GM12878 (cell line): ENCODE results near the gene NUMA1. TPM values are rescaled to one million over a fixed set of nuclear protein-coding genes. Genes with fewer than 3 reads are reported as not detected.

ENCODE experiments used
- ATAC-seq: fragments of 200-7000 bp; cut with Tn5 transposase; 3 replicates; pipeline ENCODE4 v1.9.1; 2020; ENCODE audit warnings: mild to moderate bottlenecking, moderate library complexity
- BruUV-seq: library from RNA; stranded (reverse); fragments of 400-500 nt; replicated peaks from 2 replicates; lab custom pipeline; 2021; lab: Mats Ljungman, UMichigan
- CTCF ChIA-PET: fragments of 300-600 bp; sonication (Branson Sonifier 250); formaldehyde crosslinking; extraction: SDS; loops from one replicate; lab custom pipeline; 2021; ENCODE audit warnings: inconsistent platforms; lab: Yijun Ruan, JAX
- POLR2A ChIA-PET: fragments of 350-600 bp; formaldehyde crosslinking; extraction: SDS; loops from one replicate; lab custom pipeline; 2021; ENCODE audit warnings: inconsistent platforms; lab: Charles Lee
- RAD21 ChIA-PET: fragments of 300-600 bp; sonication (Branson Sonifier 250); formaldehyde crosslinking; loops from one replicate; lab custom pipeline; 2023; ENCODE audit warnings: antibody characterized with exemption; ENCODE audit not compliant: unreplicated experiment; lab: Charles Lee
- SMC1A ChIA-PET: fragments of 300-600 bp; sonication (Branson Sonifier 250); formaldehyde crosslinking; loops from one replicate; lab custom pipeline; 2023; ENCODE audit not compliant: unreplicated experiment, uncharacterized antibody; lab: Charles Lee
- DNase-seq: peaks from one replicate; pipeline ENCODE4 v3.0.0-alpha.2; 2011; ENCODE audit warnings: low read depth, low spot score
- FAIRE-seq: peaks from 3 replicates; lab custom pipeline; 2011; peaks lifted over from hg19 to GRCh38; lab: Jason Lieb, UNC
- H2AFZ ChIP-seq: 2 replicates; pipeline ENCODE4 v1.6.0; 2011; ENCODE audit warnings: low read depth, low read length, control low read depth; ENCODE audit not compliant: control insufficient read depth
- H3K27ac ChIP-seq: 2 replicates; pipeline ENCODE4 v1.5.1; 2011; ENCODE audit warnings: control low read depth; ENCODE audit not compliant: control insufficient read depth, insufficient read depth
- H3K27me3 ChIP-seq, 2 experiments: replicated peaks in 1 of 2; 2 replicates each; pipeline versions ENCODE4 v1.6.0 to v1.6.1; 2011; ENCODE audit warnings: low read length in 1 of 2; ENCODE audit not compliant: control insufficient read depth in 2 of 2, insufficient read depth in 2 of 2
- H3K36me3 ChIP-seq, 2 experiments: 2 replicates each; pipeline ENCODE4 v1.5.1; 2011; ENCODE audit warnings: low read length in 1 of 2; ENCODE audit not compliant: control insufficient read depth in 2 of 2, insufficient read depth in 2 of 2
- H3K4me1 ChIP-seq: 2 replicates; pipeline ENCODE4 v1.6.1; 2011; ENCODE audit warnings: mild to moderate bottlenecking, low read length, moderate library complexity, mixed read lengths; ENCODE audit not compliant: control insufficient read depth, insufficient read depth
- H3K4me2 ChIP-seq: 2 replicates; pipeline ENCODE4 v1.6.0; 2011; ENCODE audit warnings: control low read depth; ENCODE audit not compliant: control insufficient read depth, insufficient read depth
- H3K4me3 ChIP-seq: fragments of 200-600 bp; sonication (generic); 2 replicates; pipeline ENCODE4 v1.5.1; 2016
- H3K79me2 ChIP-seq: 2 replicates; pipeline ENCODE4 v1.6.0; 2011; ENCODE audit warnings: low read length; ENCODE audit not compliant: control insufficient read depth, insufficient read depth
- H3K9ac ChIP-seq: 2 replicates; pipeline ENCODE4 v1.8.0; 2011; ENCODE audit warnings: low read length, control low read depth, mixed read lengths; ENCODE audit not compliant: control insufficient read depth, insufficient read depth
- H3K9me3 ChIP-seq: replicated peaks from 3 replicates; pipeline ENCODE4 v1.5.1; 2011; ENCODE audit warnings: mild to moderate bottlenecking, low read length; ENCODE audit not compliant: control insufficient read depth, insufficient read depth
- H4K20me1 ChIP-seq: 2 replicates; pipeline ENCODE4 v1.6.0; 2011; ENCODE audit not compliant: control insufficient read depth, insufficient read depth
- CREM ChIP-seq: IDR thresholded peaks from 2 replicates; pipeline ENCODE4 v1.6.1; 2014; ENCODE audit warnings: antibody characterized with exemption, low read depth
- MEF2B ChIP-seq: fragments of 450-650 bp; IDR thresholded peaks from 2 replicates; pipeline ENCODE4 v1.6.1; 2018; ENCODE audit warnings: mild to moderate bottlenecking, moderate library complexity; ENCODE audit not compliant: partially characterized antibody, poor library complexity, severe bottlenecking
- MTA2 ChIP-seq: fragments of 450-650 bp; IDR thresholded peaks from 2 replicates; pipeline ENCODE4 v1.6.1; 2016; ENCODE audit warnings: low read depth, mild to moderate bottlenecking, moderate library complexity
- POLR2AphosphoS2 ChIP-seq: IDR thresholded peaks from 2 replicates; pipeline ENCODE4 v1.6.1; 2011; ENCODE audit warnings: low read depth, mild to moderate bottlenecking, low read length, improper control_type of control experiment, moderate library complexity
- SREBF2 ChIP-seq: IDR thresholded peaks from 2 replicates; pipeline ENCODE4 v1.6.1; 2012; ENCODE audit warnings: mild to moderate bottlenecking, low read length
- STAT3 ChIP-seq: IDR thresholded peaks from 2 replicates; pipeline ENCODE4 v1.6.1; 2011; ENCODE audit warnings: low read depth, low read length, improper control_type of control experiment
- WRNIP1 ChIP-seq: IDR thresholded peaks from 2 replicates; pipeline ENCODE4 v1.6.1; 2011; ENCODE audit warnings: low read depth, low read length, improper control_type of control experiment, borderline replicate concordance
- ZBTB11 ChIP-seq: fragments of 450-650 bp; formaldehyde crosslinking; IDR thresholded peaks from 2 replicates; pipeline ENCODE4 v1.5.0; 2022; ENCODE audit warnings: mild to moderate bottlenecking, missing genetic modification characterization
- WGBS: methylation state at CpG from one replicate; pipeline ENCODE4 v1.1.6; 2016; ENCODE audit warnings: low lambda C conversion rate; ENCODE audit not compliant: insufficient replicate concordance, insufficient coverage; ENCODE audit errors: missing lambda C conversion rate; 5-methylcytosine and 5-hydroxymethylcytosine counted together
- in situ Hi-C: fragments of 300-500 bp; cut with MboI; formaldehyde crosslinking; loops from 9 replicates; pipeline ENCODE4 v1.14.3; 2018; ENCODE audit warnings: mixed read lengths
- intact Hi-C: fragments of 100-400 bp; cut with micrococcal nuclease; formaldehyde crosslinking; loops from one replicate; pipeline ENCODE4 v1.14.2; 2022; ENCODE audit not compliant: unreplicated experiment
- polyA plus RNA-seq, 11 experiments: library from polyadenylated mRNA; depleted of rRNA in 4 of 11; unstranded in 6 of 11; stranded (reverse) in 5 of 11; fragments of >200 nt; fragmentation: Nextera tagmentation in 4 of 11; fragmentation: Illumina TruSeq in 1 of 11; extraction: Ambion mirVana in 4 of 11; extraction: Trizol in 1 of 11; gene quantifications; 1 replicate in 1 of 11; 2 replicates in 10 of 11; pipeline versions ENCODE4 v1.2.1 to v1.2.3, GENCODE V29; 2011 to 2016; ENCODE audit warnings: inconsistent platforms in 2 of 11, missing spikeins in 2 of 11, low read depth in 1 of 11
- total RNA-seq, 4 experiments: library from RNA; depleted of rRNA in 3 of 4; stranded (reverse); fragments of >200 nt in 3 of 4; fragmentation: Illumina TruSeq in 1 of 4; extraction: Trizol in 1 of 4; gene quantifications; 2 replicates each; pipeline versions ENCODE4 v1.2.1 to v1.2.3, GENCODE V29; 2013 to 2021

NUMA1 gene
- total and polyA plus RNA-seq, 10 of the 15 experiments (the other 5 are each of a cell fraction or from before 2014, with no cell fraction given): 5.5 to 111 (median 61.0) TPM

GRCh38 chr11:72024069-72024754, 56.1 kb downstream of the NUMA1 start:
- H3K9me3 ChIP-seq: no peaks in the 10 kb centered on the region
- CTCF ChIA-PET: interaction anchor here (0.7 to 18.1 kb wide), 39 partner anchors 8 to 407 kb away, joined by 3 to 416 read pairs (median 6); partner anchors contain the start of genes ANAPC15, LAMTOR1 and XNDC1N
- no peak overlapping the region for H3K27ac ChIP-seq
- in situ Hi-C loops: loop anchor here (5.0 kb wide), 2 partner anchors 118 to 408 kb away; partner anchors contain the start of gene CLPB
- H3K79me2 ChIP-seq: no peaks in the 10 kb centered on the region; the same call in 1 of the 2 replicates
- SMC1A ChIA-PET: interaction anchor here (0.9 to 13.4 kb wide), 21 partner anchors 9 to 407 kb away, joined by 3 to 245 read pairs (median 9); partner anchors contain the start of genes ANAPC15, LAMTOR1 and LRRC51
- no peak overlapping the region for H3K9ac ChIP-seq
- no peak for TF ChIP-seq MTA2
- TF ChIP-seq WRNIP1: no peak
- no peak for TF ChIP-seq STAT3
- TF ChIP-seq SREBF2: no peak
- TF ChIP-seq CREM: no peak
- no peak for TF ChIP-seq ZBTB11 (CRISPR knock-in tag)
- TF ChIP-seq POLR2AphosphoS2: no peak
- no peak for TF ChIP-seq MEF2B
- TF ChIP-seq, all 136 proteins: peak for 0
- DNase-seq: no peak
- Histone ChIP-seq H4K20me1 (no peaks in the 10 kb centered on the region; the same call in 1 of the 2 replicates), H3K4me3 (no peak overlapping the region), H3K4me1 (no peaks in the 10 kb centered on the region), H3K27me3 (no peaks in the 10 kb centered on the region), H2AFZ (no peak overlapping the region), H3K36me3 (peaks cover 39 to 54% of the 10 kb centered on the region in 2 experiments), H3K4me2 (no peak overlapping the region)
- BruUV-seq: no TSS peak
- ATAC-seq: no peak
- 57% methylated on average over 5 of the region's 5 CpGs for WGBS
- no peak for FAIRE-seq
- POLR2A ChIA-PET: interaction anchor here (1.0 to 1.7 kb wide), 3 partner anchors 14 to 63 kb away, joined by 4 to 7 read pairs (median 4); no protein-coding TSS in a partner anchor
- intact Hi-C loops: no loop called here
- RAD21 ChIA-PET: interaction anchor here (0.6 to 7.3 kb wide), 17 partner anchors 9 to 407 kb away, joined by 3 to 112 read pairs (median 7); partner anchors contain the start of gene XNDC1N
